GM11168 (cell line): Measurements from ENCODE around the gene PLA2G7.
"Not testable (repeated sequence)": the region's sequence is repeated elsewhere in the genome, so short reads cannot be mapped to it uniquely, and the experiment has no call there.

ENCODE experiments used
- in situ Hi-C: fragments of 300-500 bp; cut with MboI; formaldehyde crosslinking; loops from one replicate; pipeline ENCODE4 v1.12.0; 2022; ENCODE audit warnings: low sequenced_read_pairs; ENCODE audit not compliant: unreplicated experiment

The PLA2G7 gene

GRCh38 chr6:46749731-46750130, 14.6 kb upstream of the PLA2G7 start:
- in situ Hi-C loops: no loop called here

- in situ Hi-C loops: no loop called here
These were observed 13.8 kb upstream of the PLA2G7 start for GRCh38 chr6:46748940-46749503.

DNA sequence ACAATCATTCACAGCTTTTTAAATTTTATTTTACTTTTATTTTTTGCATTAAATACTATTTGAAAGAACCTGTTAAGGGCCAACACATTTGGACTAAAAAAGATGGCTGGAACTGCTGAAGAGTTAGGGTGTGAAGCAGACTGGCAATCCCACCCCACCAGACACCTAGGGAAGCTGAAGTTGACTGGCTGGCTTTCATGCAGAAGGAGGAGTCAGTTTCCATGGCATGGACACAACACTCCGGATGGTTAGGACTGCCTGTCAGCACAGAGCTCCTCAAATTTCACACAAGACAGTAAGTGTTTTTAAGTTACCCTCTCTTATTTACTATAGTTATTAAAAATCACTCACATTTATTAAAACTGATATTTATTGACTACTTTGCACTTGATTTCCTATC, 11.5 kb upstream of the PLA2G7 start, which contains the start of gene ANKRD66:
Gene ANKRD66 (plus strand): TSS at position 238 of the 400 bp plus-strand sequence. CDS start 5,016 bp downstream, outside the sequence.
- in situ Hi-C loops: no loop called here

DNA sequence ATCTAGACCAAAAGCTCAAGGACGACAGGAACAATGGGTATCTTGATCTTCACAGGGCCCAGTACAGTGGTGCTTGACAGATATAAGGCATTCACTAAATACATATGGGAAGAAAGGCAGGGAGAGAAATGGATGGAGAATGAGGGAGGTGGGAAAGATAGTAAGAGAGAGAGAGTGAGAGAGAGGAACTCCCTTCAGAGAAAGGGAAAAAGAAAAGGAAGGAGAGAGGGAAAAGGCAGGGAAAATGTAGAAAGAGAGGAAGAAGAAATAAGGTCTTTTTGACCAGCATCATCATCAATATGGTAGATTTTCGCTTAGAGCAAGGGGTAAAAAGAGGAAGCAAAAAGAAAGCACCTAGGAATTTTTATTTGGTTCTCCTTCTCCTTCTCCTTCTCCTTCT, 10.8 kb upstream of the PLA2G7 start:
- in situ Hi-C loops: no loop called here

GRCh38 chr6:46744159-46744725, 9.1 kb upstream of the PLA2G7 start:
- in situ Hi-C loops: not testable (repeated sequence)

- in situ Hi-C loops: no loop called here
These were observed 8.4 kb upstream of the PLA2G7 start for GRCh38 chr6:46743425-46744158.

- in situ Hi-C loops: no loop called here
These were observed 6.7 kb upstream of the PLA2G7 start for GRCh38 chr6:46741910-46742309.

DNA sequence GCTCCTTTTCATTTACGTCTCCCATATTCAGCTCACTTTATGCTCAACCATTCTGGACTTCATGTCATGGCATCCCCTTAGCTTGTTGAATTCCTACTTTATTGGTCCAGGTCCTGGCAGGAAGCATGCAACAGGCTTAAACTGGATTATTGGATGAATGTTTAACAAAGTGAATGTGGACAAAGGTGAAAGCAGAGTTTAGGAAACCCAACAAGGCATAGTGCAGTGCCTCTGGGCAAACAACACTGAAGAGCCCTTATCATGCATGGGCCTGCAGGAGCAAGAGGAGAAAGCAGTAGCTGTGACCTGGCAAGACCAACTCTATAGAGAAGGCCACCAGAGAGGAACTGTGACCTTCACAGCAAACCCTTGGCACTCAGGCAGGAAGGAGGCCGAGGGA, 6.3 kb upstream of the PLA2G7 start:
- in situ Hi-C loops: no loop called here

- in situ Hi-C loops: no loop called here
These were observed 1.7 kb upstream of the PLA2G7 start for GRCh38 chr6:46736906-46737305.

- in situ Hi-C loops: no loop called here
These were observed 501 bp upstream of the PLA2G7 start for GRCh38 chr6:46735720-46736031.

DNA sequence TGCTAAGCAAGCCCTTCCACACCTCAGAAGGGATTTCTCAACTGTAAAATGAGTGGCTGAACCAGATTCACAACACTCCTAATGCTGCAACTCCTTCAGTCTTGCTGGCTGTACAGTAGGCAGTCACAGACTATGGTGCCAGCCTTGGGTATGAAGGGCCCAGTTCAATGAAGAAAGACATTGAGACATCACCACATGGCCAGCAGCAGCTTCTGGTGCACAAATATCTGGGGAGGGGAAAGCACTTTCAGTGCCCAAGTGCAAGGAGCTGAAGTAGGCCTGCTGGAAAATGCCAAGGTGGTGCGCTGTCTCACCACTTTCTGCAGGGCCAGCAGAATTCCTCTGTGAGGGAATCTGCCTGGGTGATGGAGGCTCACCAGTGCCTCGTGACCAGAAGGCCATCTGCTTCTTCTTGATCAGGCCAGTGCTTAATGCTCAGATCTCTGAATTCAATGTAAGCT, 1.8 kb downstream of the PLA2G7 start:
- in situ Hi-C loops: no loop called here

DNA sequence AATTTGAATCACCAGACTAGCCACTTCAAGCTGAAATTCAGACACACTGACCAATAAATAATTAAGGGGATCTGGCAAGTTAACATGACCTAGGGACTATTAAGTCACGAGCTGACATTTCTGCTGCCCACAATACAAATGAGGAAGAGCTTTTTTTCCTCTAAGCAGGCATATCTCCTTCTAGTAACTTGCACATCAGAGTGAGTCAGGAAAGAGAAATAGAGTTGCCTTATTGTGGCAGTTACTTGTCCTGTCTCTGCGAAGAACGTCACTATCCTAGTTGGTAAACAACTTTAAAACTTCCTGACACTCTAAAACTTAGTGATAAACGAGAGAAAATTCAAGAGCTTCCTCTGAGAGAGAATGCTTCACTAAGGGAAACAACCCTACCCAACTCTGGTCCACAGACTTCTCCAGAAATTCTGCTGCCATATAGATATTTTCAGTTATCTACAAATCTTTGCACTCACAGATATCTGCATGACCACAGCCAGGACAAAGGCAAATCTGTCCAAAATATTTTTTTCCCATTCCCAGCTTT, 4.2 kb downstream of the PLA2G7 start:
- in situ Hi-C loops: no loop called here

DNA sequence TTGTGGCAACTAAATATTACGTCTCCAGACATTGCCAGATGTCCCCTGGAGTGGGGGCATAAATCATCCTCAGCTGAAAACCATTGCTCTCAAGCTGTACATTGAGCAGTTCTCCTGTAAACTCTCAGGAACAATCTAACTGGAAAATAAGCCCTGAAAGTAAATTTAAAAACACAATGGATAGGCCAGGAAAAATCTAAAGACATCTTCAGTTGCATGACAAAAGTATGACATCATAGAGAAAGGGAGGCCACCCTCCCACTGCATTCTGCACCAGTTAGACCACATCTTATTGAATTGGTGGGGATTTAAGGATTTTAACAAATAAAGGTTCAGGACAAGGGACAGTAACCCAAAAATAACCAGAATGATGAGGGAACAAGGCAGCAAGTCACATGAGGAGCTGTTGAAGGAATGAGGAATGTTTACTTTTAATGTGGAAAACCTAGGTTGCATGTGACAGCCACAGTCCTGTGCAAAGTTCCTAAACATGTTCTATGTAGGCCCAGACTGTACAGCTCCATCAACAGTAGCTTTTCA, 5.3 kb downstream of the PLA2G7 start:
- in situ Hi-C loops: no loop called here

DNA sequence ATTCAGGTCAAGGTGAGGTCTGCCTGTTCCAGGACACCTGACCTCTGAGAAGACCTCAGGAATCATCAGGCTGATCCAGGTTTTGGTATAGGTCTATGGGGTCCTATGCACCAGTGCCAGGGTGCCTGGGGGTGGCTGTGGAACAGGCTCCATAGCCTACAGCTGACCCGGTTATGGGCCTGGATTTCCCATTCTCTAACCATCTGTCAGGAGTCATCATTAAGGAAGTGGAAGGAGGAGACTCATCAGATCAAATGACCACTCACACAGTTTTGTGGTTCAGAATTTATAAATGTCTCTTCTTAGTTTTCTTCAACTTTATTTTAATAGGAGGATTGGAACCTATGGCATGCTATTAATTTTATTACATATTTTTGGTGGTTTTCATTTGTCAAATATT, 14.8 kb downstream of the PLA2G7 start:
- in situ Hi-C loops: no loop called here

DNA sequence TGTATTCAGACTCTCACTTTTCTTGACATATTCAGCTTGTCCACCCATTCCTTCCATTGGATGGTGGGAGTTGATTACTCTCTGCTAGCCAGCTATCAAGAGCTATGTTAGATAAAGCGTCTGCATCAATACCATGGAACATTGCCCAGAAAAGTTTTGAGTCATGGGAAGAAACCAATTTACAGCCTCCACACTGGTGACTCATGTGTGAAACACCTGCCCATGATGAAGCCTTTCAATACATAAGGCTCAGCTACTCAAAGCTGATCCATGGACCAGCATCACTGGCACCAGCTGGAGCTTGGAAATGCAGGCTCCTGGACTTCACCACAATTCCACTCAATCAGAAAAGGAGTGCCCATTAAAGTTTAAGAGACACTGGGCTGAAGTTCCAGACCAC, 16.1 kb downstream of the PLA2G7 start:
- in situ Hi-C loops: no loop called here

DNA sequence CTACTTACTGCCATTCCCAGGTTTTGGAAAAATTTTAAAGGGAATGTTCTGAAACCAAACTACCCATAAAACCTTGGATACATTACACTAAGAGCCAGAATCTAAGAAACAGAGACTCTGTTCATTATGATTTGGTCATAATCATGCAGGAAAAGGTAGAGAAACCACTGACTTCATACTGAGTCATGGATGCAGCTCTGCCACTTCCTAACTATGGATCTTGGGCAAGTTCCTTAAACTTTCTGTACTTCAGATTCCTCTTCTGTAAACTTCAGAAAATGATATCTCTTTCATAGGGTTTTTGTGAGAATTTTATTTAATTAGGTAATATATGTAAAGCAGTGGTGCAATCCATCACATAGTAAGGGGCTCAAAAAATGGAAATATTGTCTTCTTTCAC, 20.0 kb downstream of the PLA2G7 start:
- in situ Hi-C loops: no loop called here

- in situ Hi-C loops: no loop called here
These were observed 23.7 kb downstream of the PLA2G7 start for GRCh38 chr6:46711491-46711890.

DNA sequence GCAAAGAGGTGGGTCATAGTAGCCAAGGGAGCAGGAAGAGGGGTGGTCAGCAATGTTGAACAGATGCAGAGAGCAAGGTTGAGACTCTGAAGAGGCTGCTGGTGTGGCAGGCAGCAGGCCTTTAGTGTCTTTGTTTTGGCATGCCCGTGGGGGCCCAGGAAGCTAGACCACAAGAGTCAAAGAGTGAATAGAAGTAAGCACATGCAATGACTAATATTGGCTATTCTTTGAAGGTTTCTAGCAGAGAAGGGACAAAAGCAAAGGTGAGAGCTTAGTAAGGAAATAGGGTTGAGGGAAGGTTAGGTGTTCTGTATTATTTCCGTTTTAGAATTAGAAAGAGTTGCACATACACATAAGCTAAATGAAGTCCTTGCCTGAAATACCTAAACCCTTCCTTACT, 28.7 kb downstream of the PLA2G7 start:
- in situ Hi-C loops: no loop called here

DNA sequence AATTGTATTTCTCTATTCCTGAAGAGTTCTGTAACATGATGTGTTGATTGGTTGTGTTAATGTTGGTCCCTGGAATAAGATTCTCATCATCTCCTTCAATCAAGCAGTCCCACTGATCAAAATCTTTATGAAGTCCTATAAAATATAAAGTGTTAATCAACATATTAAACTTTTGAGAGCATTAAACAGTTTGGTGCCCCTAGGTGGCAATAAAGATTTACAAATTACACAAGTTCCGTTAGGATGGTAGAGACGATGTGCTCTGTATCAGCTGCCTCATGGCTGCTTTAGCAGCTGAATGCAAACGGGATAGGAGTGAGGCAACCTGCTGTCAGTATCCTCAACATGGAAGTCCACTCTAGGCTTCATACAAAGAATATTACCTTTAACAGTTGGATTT, 30.6 kb downstream of the PLA2G7 start:
- in situ Hi-C loops: no loop called here

GRCh38 chr6:46699970-46700369, 35.2 kb downstream of the PLA2G7 start:
- in situ Hi-C loops: no loop called here

GRCh38 chr6:46690911-46691451, 44.2 kb downstream of the PLA2G7 start:
- in situ Hi-C loops: no loop called here
